NCI-H748 (cell line): ENCODE measurements around the gene SNX32.
"Not testable (repeated sequence)": the region's sequence is repeated elsewhere in the genome, so short reads cannot be mapped to it uniquely, and the experiment has no call there.

ENCODE experiments used
- DNase-seq: peaks from one replicate; lab custom pipeline; 2025; ENCODE audit not compliant: unreplicated experiment; lab: John Stamatoyannopoulos, UW

The SNX32 gene

GRCh38 chr11:65883058-65883761 lies 49.4 kb downstream of the SNX32 start:
- no peak for DNase-seq

GRCh38 chr11:65883786-65884715 lies 50.3 kb downstream of the SNX32 start:
- DNase-seq = no peak

GRCh38 chr11:65884716-65885092 lies 50.9 kb downstream of the SNX32 start:
- DNase-seq = peak; percentile 66

GRCh38 chr11:65885231-65885630 lies 51.5 kb downstream of the SNX32 start:
- no peak for DNase-seq

- no peak for DNase-seq
Measured at GRCh38 chr11:65885808-65886536, 52.2 kb downstream of the SNX32 start.

- no peak for DNase-seq
Measured at GRCh38 chr11:65886826-65887722, 53.3 kb downstream of the SNX32 start.

GRCh38 chr11:65887723-65888162 lies 54.0 kb downstream of the SNX32 start:
- no peak for DNase-seq

GRCh38 chr11:65888163-65888814 lies 54.5 kb downstream of the SNX32 start, which contains the start of gene FIBP:
Gene FIBP, minus strand, starts transcription at chr11:65888471. Its CDS starts 53 bp downstream, at chr11:65888418.
- peak; percentile 97 for DNase-seq

- peak; percentile 97 for DNase-seq
Measured at GRCh38 chr11:65890324-65891218, 56.8 kb downstream of the SNX32 start, which contains the start of gene CCDC85B. Gene CCDC85B, plus strand, starts transcription at chr11:65890673. Its CDS starts 111 bp downstream, at chr11:65890784.

GRCh38 chr11:65891219-65892136 lies 57.7 kb downstream of the SNX32 start:
- peak; percentile 72 for DNase-seq

GRCh38 chr11:65892137-65892540 lies 58.4 kb downstream of the SNX32 start:
- DNase-seq = not testable (repeated sequence)

- DNase-seq = no peak
Measured at GRCh38 chr11:65892661-65893317, 59.0 kb downstream of the SNX32 start.

- no peak for DNase-seq
Measured at GRCh38 chr11:65894034-65894591, 60.4 kb downstream of the SNX32 start.

GRCh38 chr11:65895482-65895981 lies 61.8 kb downstream of the SNX32 start:
- no peak for DNase-seq

GRCh38 chr11:65896034-65896999 lies 62.6 kb downstream of the SNX32 start:
- no peak for DNase-seq
